ENCODE measurements around the gene PTPRF. TPM values are rescaled to one million over a fixed set of nuclear protein-coding genes. Genes with fewer than 3 reads are reported as not detected.
A peak's percentile ranks its signal among the peaks of the same experiment; 100 is the strongest.
"Not testable (repeated sequence)": the region's sequence is repeated elsewhere in the genome, so short reads cannot be mapped to it uniquely, and the experiment has no call there.

PTPRF gene
- total and polyA plus RNA-seq, 10 donors = 2.7 to 25.0 (median 10.8) TPM

DNA sequence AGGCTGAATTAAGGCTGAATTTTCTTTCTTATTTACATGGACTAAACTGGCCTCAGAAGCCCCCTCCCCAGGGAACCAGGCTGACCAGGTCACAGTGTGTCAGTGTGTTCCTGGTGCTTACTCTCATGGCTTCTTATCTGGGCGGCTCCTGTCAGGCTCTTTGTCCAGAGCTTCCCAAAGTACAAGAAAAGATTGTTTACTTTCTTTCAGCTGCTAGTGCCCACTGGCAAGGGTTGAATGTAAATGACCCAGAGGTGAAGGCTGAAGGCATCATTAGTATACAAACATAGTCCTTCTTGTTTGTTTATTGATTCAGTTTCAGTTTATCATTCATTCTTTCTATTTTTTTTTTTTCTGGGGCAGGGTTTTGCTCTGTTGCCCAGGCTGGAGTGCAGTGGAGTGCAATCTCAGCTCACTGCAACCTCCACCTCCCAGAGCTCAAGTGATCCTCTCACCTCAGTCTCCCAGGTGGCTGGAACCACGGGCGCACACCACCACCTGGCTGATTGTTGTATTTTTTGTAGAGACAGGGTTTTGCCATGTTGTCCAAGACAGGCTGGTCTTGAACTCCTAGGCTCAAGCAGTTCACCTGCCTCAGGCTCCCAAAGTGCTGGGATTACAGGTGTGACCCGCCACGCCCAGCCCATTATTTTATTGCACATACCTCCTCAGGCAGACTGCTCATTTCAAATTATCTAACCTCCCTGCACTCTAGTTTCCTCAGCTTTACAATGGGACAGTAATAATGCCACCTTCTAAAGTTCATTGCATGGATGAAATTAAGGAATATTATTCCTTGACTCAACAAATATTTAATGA, 109.5 kb downstream of the PTPRF start:
- Histone ChIP-seq H3K36me3 (no peaks in the 10 kb centered on the region), H3K9me3 (no peaks in the 10 kb centered on the region), H3K27ac (no peak overlapping the region), H3K27me3 (replicated peaks in 1 of 7) (no peaks in the 10 kb centered on the region), H3K4me1 (no peaks in the 10 kb centered on the region), H3K4me3 (no peak overlapping the region)
- intact Hi-C loops (cut with DNase I; ENCODE audit: low total_unique reads) = no loop called here
- WGBS, 5 donors = 81 to 92% (median 85%) methylated on average over 5 of the region's 5 CpGs
- TF ChIP-seq POLR2AphosphoS5 (IDR thresholded peaks at IDR 0.05) (no peak), POLR2A (IDR thresholded peaks at IDR 0.05) (no peak)
- TF ChIP-seq, protein P1, sequence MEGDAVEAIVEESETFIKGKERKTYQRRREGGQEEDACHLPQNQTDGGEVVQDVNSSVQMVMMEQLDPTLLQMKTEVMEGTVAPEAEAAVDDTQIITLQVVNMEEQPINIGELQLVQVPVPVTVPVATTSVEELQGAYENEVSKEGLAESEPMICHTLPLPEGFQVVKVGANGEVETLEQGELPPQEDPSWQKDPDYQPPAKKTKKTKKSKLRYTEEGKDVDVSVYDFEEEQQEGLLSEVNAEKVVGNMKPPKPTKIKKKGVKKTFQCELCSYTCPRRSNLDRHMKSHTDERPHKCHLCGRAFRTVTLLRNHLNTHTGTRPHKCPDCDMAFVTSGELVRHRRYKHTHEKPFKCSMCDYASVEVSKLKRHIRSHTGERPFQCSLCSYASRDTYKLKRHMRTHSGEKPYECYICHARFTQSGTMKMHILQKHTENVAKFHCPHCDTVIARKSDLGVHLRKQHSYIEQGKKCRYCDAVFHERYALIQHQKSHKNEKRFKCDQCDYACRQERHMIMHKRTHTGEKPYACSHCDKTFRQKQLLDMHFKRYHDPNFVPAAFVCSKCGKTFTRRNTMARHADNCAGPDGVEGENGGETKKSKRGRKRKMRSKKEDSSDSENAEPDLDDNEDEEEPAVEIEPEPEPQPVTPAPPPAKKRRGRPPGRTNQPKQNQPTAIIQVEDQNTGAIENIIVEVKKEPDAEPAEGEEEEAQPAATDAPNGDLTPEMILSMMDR (IDR thresholded peaks at IDR 0.05 in 8 of 11, conservative IDR thresholded peaks at IDR 0.05 in 3 of 11) = no peak
- DNase-seq = peak; percentile 32

DNA sequence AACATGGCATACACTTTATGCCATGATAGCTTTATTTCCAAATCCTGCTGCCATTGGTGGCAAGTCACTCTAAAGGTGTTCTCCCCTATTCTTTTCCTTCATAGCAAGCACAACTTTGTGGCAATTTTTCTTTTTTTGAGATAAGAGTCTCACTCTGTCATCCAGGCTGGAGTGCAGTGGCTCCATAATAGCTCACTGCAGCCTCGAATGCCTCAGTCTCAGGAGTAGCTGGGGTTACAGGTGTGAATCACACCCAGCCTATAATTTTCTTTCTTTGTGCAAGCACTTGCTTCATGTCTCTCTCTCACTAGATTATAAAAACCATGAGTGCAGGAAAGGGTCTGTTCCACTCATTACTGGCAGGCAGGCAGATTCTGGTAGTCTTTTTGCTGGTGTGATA, 113.9 kb downstream of the PTPRF start:
- H3K9me3 ChIP-seq = no peaks in the 10 kb centered on the region
- intact Hi-C loops (cut with DNase I; ENCODE audit: low total_unique reads) = no loop called here
- no peak overlapping the region for H3K27ac ChIP-seq
- H3K4me3 ChIP-seq = no peak overlapping the region
- TF ChIP-seq, protein P1 (IDR thresholded peaks at IDR 0.05 in 8 of 11, conservative IDR thresholded peaks at IDR 0.05 in 3 of 11) = no peak
- no peak for TF ChIP-seq POLR2AphosphoS5 (IDR thresholded peaks at IDR 0.05)
- TF ChIP-seq POLR2A (IDR thresholded peaks at IDR 0.05) = no peak
- DNase-seq = no peak
- WGBS, 5 donors = 39 to 69% (median 53%) methylated on average over 1 of the region's 1 CpG
- H3K27me3 ChIP-seq (replicated peaks in 1 of 7) = no peaks in the 10 kb centered on the region
- peaks cover 0 to 11% (median 5%) of the 10 kb centered on the region in 6 donors for H3K4me1 ChIP-seq
- H3K36me3 ChIP-seq = no peaks in the 10 kb centered on the region

DNA sequence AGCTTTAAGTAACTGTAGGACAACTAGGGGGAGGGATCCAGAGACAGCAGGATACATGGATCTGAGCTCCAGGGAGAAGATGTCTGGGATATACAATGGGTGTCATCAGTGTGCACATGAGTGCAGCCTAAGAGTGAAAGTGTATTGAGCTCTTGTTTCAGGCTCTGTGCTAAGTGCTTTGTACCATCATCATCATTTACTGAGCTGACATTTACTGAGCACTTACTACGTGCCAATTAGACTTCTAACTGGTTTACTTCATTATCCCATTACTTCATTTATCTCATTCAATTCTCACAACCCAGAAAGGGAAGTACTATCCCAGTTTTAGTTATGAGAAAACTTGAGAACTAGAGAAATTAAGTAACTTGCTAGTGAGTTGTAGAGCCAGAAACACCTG, 114.8 kb downstream of the PTPRF start:
- Histone ChIP-seq H3K27me3 (replicated peaks in 1 of 7) (no peaks in the 10 kb centered on the region), H3K9me3 (no peaks in the 10 kb centered on the region), H3K36me3 (no peaks in the 10 kb centered on the region), H3K27ac (no peak overlapping the region), H3K4me3 (no peak overlapping the region), H3K4me1 (peaks cover 0 to 11% (median 5%) of the 10 kb centered on the region in 6 donors)
- no peak for TF ChIP-seq POLR2A (IDR thresholded peaks at IDR 0.05)
- TF ChIP-seq, protein P1 (IDR thresholded peaks at IDR 0.05 in 8 of 11, conservative IDR thresholded peaks at IDR 0.05 in 3 of 11) = no peak
- no peak for TF ChIP-seq POLR2AphosphoS5 (IDR thresholded peaks at IDR 0.05)
- intact Hi-C loops (cut with DNase I; ENCODE audit: low total_unique reads) = no loop called here
- DNase-seq = no peak
- WGBS, 5 donors = 48 to 88% (median 60%) methylated on average over 1 of the region's 1 CpG

DNA sequence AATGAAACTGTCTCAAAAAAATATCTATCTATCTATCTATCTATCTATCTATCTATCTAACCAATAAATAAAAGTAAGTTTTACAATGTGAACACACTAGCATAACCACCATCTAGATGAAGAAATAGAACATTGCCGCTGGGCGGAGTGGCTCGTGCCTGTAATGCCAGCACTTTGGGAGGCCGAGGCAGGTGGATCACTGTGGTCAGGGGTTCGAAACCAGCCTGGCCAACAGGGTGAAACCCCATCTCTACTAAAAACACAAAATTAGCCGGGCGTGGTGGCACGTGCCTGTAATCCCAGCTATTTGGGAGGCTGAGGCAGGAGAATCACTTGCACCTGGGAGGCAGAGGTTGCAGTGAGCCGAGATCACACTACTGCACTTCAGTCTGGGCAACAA, 116.6 kb downstream of the PTPRF start:
- H3K36me3 ChIP-seq; intact Hi-C loops (cut with DNase I; ENCODE audit: low total_unique reads); H3K9me3 ChIP-seq; H3K27ac ChIP-seq; H3K4me3 ChIP-seq; H3K27me3 ChIP-seq (replicated peaks in 1 of 7): not testable (repeated sequence)
- DNase-seq = peak; percentile 56
- peaks cover 16 to 29% (median 22%) of the 10 kb centered on the region in 6 donors for H3K4me1 ChIP-seq
- 81 to 96% (median 92%) methylated on average over 9 of the region's 9 CpGs for WGBS, 5 donors

Measured in spleen (tissue), 11 donors.